HG03558 (cell line): ENCODE data around the gene FBXO3.
"Not testable (repeated sequence)": the region's sequence is repeated elsewhere in the genome, so short reads cannot be mapped to it uniquely, and the experiment has no call there.

Source experiments
- ATAC-seq: cut with Tn5 transposase; IDR thresholded peaks from one replicate; pipeline ENCODE4 v1.9.1; 2021; ENCODE audit warnings: moderate number of reproducible peaks; ENCODE audit not compliant: unreplicated experiment; ENCODE audit errors: extremely low read depth

FBXO3 gene

GRCh38 chr11:33731723-33732531 is 42.4 kb downstream of the FBXO3 start:
- ATAC-seq = no peak

GRCh38 chr11:33730716-33731115 is 43.6 kb downstream of the FBXO3 start:
- no peak for ATAC-seq

- ATAC-seq = not testable (repeated sequence)
Measured at GRCh38 chr11:33729072-33729664, 45.2 kb downstream of the FBXO3 start.

- ATAC-seq = not testable (repeated sequence)
Measured at GRCh38 chr11:33727539-33727938, 46.8 kb downstream of the FBXO3 start.

DNA sequence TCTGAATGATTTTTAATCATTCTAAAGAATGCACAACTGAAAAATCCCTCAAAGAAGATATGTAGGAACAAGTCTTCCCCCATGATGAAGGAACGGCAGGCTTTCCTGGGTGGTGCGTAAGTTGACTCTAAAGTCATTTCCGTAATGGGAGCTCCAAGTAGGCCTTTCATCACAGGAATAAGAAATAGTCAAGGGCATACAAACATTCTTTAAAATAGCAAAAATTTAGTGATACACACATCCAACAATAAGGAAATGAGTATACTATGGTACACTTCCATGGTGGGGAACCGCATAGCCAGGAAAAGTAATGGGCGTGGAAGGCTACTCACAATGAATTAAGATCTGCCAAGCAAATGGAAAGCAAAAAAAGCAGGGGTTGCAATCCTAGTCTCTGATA is 48.8 kb downstream of the FBXO3 start:
- ATAC-seq = no peak

DNA sequence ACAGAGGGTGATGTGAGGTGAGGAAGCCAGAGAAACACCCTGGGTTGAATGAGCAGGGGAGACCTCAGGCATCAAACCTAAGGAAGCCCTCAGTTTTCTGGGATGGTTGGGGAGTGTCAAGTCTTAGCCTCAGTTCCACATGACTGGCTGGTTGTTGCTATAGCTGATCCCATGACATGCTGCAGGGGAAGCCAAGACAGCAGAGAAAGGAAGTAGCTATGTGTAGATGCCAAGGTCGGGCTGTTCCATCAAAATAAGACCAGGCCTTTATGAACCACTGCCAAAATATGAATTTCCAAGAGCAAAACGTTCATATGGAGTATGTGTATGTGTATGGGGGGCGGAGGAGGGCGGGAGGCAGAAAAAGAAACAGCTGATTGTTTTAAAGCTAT is 49.7 kb downstream of the FBXO3 start:
- no peak for ATAC-seq

GRCh38 chr11:33723238-33723881 is 51.0 kb downstream of the FBXO3 start:
- ATAC-seq = no peak

DNA sequence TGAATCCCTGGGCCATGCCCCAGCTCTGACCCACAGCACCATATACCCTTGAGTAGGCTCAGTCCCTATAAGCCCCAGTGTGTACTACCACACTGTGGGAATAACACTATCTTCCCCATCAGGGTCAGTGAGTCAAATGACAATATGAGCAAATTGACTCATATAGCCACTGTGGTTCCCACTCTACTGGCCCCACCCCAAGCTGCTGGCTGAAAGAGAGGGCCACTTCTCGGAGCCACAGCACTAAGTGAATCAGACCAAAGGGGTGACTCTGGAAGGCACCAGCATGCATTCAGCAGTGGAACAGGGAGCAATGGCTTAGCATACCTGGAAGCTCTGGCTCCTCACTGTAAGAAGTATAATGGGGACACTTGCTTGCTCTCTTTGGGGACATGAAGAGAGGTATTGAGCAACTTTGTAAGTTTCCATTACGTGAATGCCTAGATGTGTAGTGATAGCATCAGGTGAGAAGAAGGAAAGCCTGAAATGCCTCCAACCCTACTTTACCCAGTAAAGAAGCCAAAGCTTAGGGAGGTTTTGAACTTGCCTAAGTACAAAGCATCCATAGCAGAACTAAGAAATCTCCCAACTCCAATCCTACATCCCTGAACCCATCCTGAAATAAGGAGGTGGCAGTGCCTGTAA is 51.6 kb downstream of the FBXO3 start:
- ATAC-seq = peak; percentile 66

GRCh38 chr11:33721984-33722383 is 52.3 kb downstream of the FBXO3 start:
- ATAC-seq = no peak

- ATAC-seq = no peak
Measured at GRCh38 chr11:33721426-33721825, 52.9 kb downstream of the FBXO3 start.

GRCh38 chr11:33719587-33719986 is 54.7 kb downstream of the FBXO3 start:
- ATAC-seq = no peak

DNA sequence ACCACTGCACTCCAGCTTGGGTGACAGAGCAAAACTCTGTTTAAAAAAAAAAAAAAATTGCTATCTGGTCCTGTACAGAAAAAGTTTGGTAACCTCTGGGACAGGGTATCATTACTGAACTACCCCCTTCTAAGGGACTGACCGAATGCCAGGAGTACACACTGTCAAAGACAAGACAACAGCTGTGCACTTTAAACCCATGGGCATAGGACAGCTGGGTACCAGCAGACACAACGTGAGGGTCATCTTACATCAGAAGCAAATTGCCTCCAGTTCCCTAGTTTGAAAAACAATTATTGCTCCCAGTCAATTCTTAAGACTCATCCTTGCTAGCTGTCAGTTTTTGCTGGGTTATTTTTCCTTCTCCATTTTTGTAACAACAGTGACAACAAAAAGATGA is 55.9 kb downstream of the FBXO3 start:
- no peak for ATAC-seq

GRCh38 chr11:33716243-33716642 is 58.1 kb downstream of the FBXO3 start:
- no peak for ATAC-seq

GRCh38 chr11:33713856-33714398 is 60.4 kb downstream of the FBXO3 start:
- no peak for ATAC-seq

DNA sequence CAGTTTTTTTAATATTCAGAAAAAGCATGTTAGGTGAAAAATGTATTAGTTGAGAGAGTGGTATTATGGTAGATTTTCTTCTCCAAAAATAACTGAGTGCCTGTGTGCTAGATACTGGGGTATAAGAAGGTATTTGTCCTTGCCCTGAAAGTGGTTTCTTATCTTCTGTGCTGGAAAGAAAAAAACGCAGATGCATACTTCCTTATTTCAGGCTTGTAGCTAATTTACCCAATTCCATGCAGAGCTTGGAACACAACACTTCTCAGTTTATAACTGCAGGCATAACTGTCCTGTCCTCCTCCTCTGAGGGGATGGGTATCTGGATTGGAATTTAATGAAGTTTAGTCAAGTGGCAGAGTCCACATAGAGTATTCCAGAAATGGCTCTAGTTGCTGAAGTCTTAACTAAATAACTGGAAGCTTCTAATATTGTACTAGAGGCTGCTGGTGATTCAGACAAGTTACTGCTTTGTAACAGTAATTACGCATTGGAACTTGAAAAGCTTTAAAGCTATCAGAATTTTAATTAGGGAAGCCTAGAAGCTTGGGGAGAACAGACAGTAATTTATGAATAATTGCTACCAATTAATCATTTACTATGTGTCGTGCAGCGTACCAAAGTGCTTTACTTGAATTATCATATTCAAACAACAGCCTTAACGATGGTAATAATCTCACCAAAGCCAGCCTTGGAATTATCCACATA is 61.0 kb downstream of the FBXO3 start:
- ATAC-seq = no peak

DNA sequence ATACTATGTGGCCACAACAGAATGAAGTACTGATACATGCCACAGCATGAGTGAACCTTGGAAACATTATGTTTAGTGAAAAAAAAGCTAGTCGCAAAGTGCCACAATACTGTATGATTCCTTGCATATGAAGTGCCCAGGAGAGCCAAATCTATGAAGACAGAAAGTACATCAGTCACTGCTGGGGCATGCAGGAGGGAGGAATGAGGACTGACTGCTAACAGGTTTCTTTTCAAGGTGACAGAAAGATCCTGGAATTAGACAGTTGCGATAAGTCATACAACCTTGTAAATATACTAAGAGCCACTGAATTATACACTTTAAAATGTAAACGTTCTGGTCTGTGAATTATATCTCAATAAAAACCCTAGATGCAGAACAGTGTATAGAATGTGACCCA is 61.9 kb downstream of the FBXO3 start:
- no peak for ATAC-seq

DNA sequence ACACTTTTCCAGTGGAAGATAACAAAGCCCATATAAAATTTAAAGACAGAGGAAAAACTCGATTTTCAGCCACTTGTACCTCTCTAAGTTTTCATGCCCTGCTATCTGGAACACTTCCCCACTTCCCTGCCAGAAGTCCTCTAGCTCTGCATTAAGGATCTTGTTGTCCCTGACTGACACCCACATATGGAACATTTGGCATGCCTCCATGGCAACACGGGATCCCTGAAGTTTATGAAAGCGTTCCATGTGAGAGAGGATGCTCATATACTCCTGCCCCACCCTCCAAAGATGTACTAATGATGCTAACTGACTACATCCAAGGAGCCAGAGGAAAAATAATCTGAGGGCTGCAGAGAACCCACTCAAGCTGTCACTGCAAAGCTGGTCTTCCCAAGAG is 64.9 kb downstream of the FBXO3 start:
- ATAC-seq = no peak

- ATAC-seq = no peak
Measured at GRCh38 chr11:33708985-33709384, 65.3 kb downstream of the FBXO3 start.

DNA sequence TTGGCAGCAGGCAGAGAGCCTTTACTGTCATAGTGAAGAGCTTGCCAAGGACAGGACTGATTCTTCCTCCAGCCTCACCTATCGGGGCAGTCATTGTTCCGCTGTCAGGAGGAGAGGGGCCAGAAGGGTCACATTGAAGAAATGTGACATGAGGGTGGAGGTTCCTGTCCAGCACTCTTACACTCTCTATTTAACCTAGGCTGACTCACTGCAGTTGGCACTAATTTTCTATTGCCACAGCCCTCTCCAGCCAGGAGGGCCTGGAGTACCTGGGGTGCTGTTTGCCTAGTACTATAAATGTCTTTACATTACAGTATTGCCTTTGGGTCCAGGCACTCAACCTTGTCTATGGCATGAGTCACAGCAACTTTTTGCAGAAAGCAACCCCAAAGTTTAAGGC is 66.5 kb downstream of the FBXO3 start:
- ATAC-seq = not testable (repeated sequence)

- no peak for ATAC-seq
Measured at GRCh38 chr11:33706966-33707365, 67.4 kb downstream of the FBXO3 start.
